Progenitor cell of endocrine pancreas (in vitro differentiated cells): ENCODE data around the gene CYREN. TPM values are rescaled to one million over a fixed set of nuclear protein-coding genes. Genes with fewer than 3 reads are reported as not detected.
A peak's percentile ranks its signal among the peaks of the same experiment; 100 is the strongest.
"Not testable (repeated sequence)": the region's sequence is repeated elsewhere in the genome, so short reads cannot be mapped to it uniquely, and the experiment has no call there.

Experiments
- DNase-seq: peaks from one replicate; pipeline ENCODE4 v3.0.0; 2021; ENCODE audit warnings: low spot score; ENCODE audit not compliant: unreplicated experiment
- H3K27ac Mint-ChIP-seq: 2 replicates; pipeline ENCODE4 v1.8.0; 2021; ENCODE audit warnings: mild to moderate bottlenecking, moderate library complexity, mixed read lengths
- H3K27me3 Mint-ChIP-seq: 2 replicates; pipeline ENCODE4 v1.8.0; 2021; ENCODE audit warnings: mixed read lengths
- H3K36me3 Mint-ChIP-seq: 2 replicates; pipeline ENCODE4 v1.8.0; 2022; ENCODE audit warnings: mixed read lengths; ENCODE audit not compliant: insufficient read depth
- H3K4me1 Mint-ChIP-seq: 2 replicates; pipeline ENCODE4 v1.8.0; 2021; ENCODE audit warnings: low read depth, mixed read lengths
- H3K4me3 Mint-ChIP-seq: 2 replicates; pipeline ENCODE4 v1.8.0; 2021; ENCODE audit warnings: low read depth, mild to moderate bottlenecking, moderate library complexity, mixed read lengths
- H3K9me3 Mint-ChIP-seq: 2 replicates; pipeline ENCODE4 v1.8.0; 2021; ENCODE audit warnings: low read depth, mixed read lengths
- long read RNA-seq: library from polyadenylated mRNA; unstranded; transcript quantifications from one replicate; pipeline ENCODE4 v2.0.0, GENCODE V29; 2020
- total RNA-seq: library from RNA; stranded (reverse); gene quantifications from 2 replicates; pipeline ENCODE4 v1.2.1, GENCODE V29; 2021
- TF ChIP-seq, protein P1 (sequence below): fragments of 200-600 bp; sonication (generic); IDR thresholded peaks from one replicate; pipeline ENCODE4 v1.5.0; 2021; ENCODE audit warnings: antibody characterized with exemption, mild to moderate bottlenecking; ENCODE audit not compliant: unreplicated experiment

The CYREN gene, protein sequence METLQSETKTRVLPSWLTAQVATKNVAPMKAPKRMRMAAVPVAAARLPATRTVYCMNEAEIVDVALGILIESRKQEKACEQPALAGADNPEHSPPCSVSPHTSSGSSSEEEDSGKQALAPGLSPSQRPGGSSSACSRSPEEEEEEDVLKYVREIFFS
- total RNA-seq: 73.8 and 76.1 TPM in 2 replicates
- long read RNA-seq, transcript CYREN-213 (4 exons, 1,727 nt): minor isoform, 5 of 197 reads
- long read RNA-seq, transcript CYREN-209 (4 exons, 596 nt): minor isoform, 10 of 197 reads
- long read RNA-seq, transcript CYREN-202 (4 exons, 1,738 nt): major isoform, 55 of 197 reads
- long read RNA-seq, transcript CYREN-201 (4 exons, 1,482 nt): minor isoform, 9 of 197 reads
- long read RNA-seq, partial matches to known transcripts: 5 of 197 reads
- long read RNA-seq, other reads (novel, unspliced or antisense): 113 of 197 reads

DNA sequence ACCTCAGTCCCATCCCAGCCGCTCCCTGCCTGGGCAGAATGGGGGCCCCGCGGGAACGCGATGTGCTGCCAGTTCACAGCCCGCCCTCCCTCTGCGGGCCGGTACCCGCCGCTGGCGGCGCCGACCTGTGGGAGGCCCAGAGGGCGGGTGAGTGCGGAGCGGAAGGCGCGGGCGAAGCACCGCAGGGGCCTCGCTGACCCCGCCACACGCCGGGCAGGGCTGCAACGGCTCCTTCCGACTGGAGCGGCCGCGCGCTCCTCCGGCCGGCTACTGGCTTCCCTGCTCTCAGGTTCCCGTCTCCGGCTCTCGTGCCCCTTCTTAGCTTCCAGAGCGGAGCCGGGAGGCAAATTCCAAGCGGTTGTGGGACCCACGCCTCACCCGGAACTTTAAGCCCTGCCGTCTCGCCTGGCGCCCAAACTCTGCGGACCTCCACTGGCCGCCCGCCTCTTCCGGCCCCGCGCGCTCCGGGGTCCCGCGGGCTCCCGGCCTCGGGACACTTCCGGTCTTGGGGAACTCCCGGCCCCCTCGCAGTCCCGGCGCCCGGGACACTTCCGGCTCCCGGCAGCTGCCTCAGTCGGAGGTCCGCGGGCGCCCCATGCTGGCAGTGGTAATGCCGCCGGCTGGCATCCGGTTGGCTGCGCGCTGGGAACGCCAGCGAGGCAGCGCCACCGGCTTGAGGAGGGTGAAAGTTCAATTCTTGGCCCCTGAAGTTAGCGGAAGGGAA lies at the start of gene CYREN:
Gene CYREN, minus strand, starts transcription at position 434 of the 724 bp plus-strand sequence. CDS start 1,785 bp downstream, outside the sequence.
- no peaks in the 10 kb centered on the region for H3K9me3 Mint-ChIP-seq
- DNase-seq: peak; percentile 90
- no peaks in the 10 kb centered on the region for H3K27me3 Mint-ChIP-seq
- TF ChIP-seq, protein P1, sequence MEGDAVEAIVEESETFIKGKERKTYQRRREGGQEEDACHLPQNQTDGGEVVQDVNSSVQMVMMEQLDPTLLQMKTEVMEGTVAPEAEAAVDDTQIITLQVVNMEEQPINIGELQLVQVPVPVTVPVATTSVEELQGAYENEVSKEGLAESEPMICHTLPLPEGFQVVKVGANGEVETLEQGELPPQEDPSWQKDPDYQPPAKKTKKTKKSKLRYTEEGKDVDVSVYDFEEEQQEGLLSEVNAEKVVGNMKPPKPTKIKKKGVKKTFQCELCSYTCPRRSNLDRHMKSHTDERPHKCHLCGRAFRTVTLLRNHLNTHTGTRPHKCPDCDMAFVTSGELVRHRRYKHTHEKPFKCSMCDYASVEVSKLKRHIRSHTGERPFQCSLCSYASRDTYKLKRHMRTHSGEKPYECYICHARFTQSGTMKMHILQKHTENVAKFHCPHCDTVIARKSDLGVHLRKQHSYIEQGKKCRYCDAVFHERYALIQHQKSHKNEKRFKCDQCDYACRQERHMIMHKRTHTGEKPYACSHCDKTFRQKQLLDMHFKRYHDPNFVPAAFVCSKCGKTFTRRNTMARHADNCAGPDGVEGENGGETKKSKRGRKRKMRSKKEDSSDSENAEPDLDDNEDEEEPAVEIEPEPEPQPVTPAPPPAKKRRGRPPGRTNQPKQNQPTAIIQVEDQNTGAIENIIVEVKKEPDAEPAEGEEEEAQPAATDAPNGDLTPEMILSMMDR: peak; percentile 73
- H3K4me1 Mint-ChIP-seq: peaks cover 25% of the 10 kb centered on the region
- peak within 1 kb of the TSS; percentile 87 for H3K4me3 Mint-ChIP-seq
- peaks cover 11% of the 10 kb centered on the region for H3K36me3 Mint-ChIP-seq
- H3K27ac Mint-ChIP-seq: peak within 1 kb of the TSS; percentile 95

DNA sequence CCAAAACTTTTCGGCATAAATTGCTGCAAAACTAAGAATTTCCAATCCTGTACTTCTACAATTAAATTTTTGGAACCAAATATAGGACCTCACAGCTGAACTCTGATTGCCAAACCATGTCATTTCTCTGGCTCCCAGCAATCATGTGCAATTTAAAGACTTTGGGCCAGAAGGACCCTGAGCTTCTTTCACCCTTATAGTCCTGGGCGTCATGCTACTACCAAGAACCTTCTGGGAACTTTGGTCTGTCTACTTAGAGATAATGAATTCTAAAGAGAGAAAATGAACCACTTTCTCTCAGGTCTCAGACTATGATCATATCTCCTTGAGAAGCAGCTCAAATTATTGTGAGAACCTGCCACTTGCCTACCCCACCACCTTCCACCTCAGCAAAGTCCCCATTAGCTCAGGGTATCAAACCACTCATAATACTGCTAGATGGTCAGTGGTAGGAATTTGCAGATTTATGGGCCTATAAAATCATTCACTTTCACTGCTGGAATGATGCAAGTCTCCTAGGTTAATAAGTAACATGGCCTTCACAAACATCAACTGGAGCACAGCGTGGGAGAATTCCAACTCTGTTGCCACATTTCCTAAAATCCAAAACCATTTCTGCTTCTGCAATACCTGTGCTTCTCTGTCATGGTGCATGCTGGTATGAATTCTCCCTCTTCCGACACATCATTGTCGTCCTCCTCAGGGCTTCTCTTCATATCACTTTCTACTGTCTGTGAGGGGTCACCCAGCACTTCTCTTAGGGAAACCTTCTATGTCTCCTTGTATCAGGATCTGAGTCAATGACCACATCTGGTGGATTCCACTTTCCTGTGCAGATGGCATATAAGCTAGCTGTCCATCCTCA lies 47.4 kb upstream of the CYREN start:
- no peak for DNase-seq
- Mint-ChIP-seq H3K36me3 (peaks cover 2% of the 10 kb centered on the region), H3K9me3 (peaks cover 11% of the 10 kb centered on the region), H3K27ac (peak overlapping the region; percentile 9), H3K4me1 (peaks cover 15% of the 10 kb centered on the region), H3K27me3 (no peaks in the 10 kb centered on the region), H3K4me3 (no peak overlapping the region)
- TF ChIP-seq, protein P1: no peak

DNA sequence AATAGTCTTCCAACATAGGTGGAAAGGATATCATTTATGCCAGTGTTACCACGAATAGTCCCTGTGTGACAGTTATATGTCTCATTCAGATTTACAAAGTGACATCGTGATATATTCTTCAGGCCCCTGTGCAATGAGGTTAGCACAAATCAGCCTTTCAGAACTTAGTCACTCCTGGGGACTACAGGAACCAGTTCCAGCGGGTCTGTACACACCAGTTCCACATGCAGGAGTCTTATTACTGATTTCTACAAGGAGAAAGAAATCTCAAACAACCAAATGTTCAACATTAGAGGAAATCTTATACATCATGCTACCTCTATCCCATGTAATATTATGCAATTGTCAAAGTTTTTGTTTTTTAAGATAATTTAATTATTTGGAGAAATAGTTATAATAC lies 45.2 kb upstream of the CYREN start:
- no peak for DNase-seq
- H3K27ac Mint-ChIP-seq: no peak overlapping the region
- H3K4me3 Mint-ChIP-seq: no peak overlapping the region
- peaks cover 10% of the 10 kb centered on the region for H3K9me3 Mint-ChIP-seq
- no peaks in the 10 kb centered on the region for H3K27me3 Mint-ChIP-seq
- H3K4me1 Mint-ChIP-seq: peaks cover 17% of the 10 kb centered on the region
- TF ChIP-seq, protein P1: no peak
- H3K36me3 Mint-ChIP-seq: peaks cover 2% of the 10 kb centered on the region

DNA sequence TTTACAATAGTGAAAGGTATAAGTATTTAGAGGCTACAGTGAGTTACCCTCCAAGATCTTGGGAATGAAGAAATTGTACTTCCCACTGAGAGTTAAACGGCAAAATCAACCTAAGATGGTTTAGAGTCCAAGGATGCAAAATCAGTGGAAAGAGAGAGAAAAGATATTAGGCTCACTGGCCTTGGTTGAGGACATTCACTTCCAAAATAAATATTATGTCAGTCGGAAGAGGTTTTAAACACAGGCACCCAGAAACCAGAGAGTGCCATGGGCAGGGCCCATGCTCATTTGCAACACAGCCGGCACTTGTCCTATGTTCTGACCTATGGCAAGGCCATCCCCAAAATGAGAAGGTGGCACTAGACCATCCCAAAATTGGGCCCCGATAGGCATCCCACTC lies 44.7 kb upstream of the CYREN start:
- TF ChIP-seq, protein P1: no peak
- H3K4me3 Mint-ChIP-seq: no peak overlapping the region
- H3K9me3 Mint-ChIP-seq: peaks cover 4% of the 10 kb centered on the region
- peaks cover 1% of the 10 kb centered on the region for H3K36me3 Mint-ChIP-seq
- no peak for DNase-seq
- H3K27me3 Mint-ChIP-seq: no peaks in the 10 kb centered on the region
- no peak overlapping the region for H3K27ac Mint-ChIP-seq
- peaks cover 22% of the 10 kb centered on the region for H3K4me1 Mint-ChIP-seq

DNA sequence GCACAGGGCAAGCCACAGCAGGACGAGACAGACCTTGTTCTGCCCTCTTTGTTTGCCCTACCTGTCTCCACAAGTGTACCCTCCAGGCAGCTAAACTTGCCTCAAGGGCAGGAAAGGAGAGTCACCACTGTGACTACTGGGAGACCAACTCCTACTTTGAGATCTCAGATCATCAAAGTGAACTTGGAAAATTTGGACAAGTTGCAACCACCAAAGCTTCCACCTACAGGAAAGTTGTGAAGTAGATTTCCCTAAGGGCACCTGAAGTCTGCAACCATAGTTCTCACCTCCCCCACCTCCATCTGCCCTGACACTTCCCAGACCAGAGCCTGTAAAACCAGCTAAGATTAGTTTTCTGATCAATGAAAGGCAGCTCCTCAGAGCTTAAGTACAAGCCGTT lies 43.3 kb upstream of the CYREN start:
- no peaks in the 10 kb centered on the region for H3K36me3 Mint-ChIP-seq
- no peak for DNase-seq

DNA sequence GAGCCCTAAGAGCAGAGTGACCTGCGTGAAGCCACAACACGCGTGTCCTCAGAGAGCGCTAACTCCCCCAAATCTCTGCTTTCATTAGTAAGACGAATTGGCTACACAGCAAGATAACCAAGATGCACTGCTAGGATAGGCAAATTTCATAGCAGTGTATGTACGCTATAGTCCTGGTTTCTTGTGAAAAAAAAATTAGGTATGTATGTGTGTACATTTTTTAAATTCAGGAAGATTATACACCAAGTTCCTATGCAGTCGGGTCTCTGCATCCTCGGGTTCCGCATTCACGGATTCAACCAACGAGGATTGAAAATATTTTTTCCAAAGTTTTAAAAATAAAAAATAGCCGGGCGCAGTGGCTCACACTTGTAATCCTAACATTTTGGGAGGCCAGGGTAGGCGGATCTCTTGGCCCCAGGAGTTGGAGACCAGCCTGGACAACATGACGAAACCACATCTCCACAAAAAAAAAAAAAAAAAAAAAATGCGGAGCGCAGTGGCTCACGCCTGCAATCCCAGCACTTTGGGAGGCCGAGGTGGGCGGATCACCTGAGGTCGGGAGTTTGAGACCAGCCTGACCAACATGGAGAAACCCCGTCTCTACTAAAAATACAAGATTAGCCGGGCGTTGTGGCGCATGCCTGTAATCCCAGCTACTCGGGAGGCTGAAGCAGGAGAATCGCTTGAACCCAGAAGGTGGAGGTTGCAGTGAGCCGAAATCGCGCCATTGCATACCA lies 41.6 kb upstream of the CYREN start:
- Mint-ChIP-seq H3K4me1 (peaks cover 25% of the 10 kb centered on the region), H3K27ac (peak overlapping the region; percentile 97), H3K4me3 (peak overlapping the region; percentile 95)
- not testable (repeated sequence) for DNase-seq, H3K9me3 Mint-ChIP-seq, H3K27me3 Mint-ChIP-seq, H3K36me3 Mint-ChIP-seq

More for the DNA sequence above, 43.3 kb upstream of the CYREN start:
- H3K9me3 Mint-ChIP-seq: no peaks in the 10 kb centered on the region
- H3K4me3 Mint-ChIP-seq: peak overlapping the region; percentile 25
- no peak overlapping the region for H3K27ac Mint-ChIP-seq
- TF ChIP-seq, protein P1: no peak
- H3K4me1 Mint-ChIP-seq: peaks cover 22% of the 10 kb centered on the region
- no peaks in the 10 kb centered on the region for H3K27me3 Mint-ChIP-seq
